ENCODE results near the gene AKAP12. TPM values are rescaled to one million over a fixed set of nuclear protein-coding genes. Genes with fewer than 3 reads are reported as not detected.

Gene AKAP12
- total and polyA plus RNA-seq, 2 experiments from 2014 or later = 90.1 to 137 TPM

DNA sequence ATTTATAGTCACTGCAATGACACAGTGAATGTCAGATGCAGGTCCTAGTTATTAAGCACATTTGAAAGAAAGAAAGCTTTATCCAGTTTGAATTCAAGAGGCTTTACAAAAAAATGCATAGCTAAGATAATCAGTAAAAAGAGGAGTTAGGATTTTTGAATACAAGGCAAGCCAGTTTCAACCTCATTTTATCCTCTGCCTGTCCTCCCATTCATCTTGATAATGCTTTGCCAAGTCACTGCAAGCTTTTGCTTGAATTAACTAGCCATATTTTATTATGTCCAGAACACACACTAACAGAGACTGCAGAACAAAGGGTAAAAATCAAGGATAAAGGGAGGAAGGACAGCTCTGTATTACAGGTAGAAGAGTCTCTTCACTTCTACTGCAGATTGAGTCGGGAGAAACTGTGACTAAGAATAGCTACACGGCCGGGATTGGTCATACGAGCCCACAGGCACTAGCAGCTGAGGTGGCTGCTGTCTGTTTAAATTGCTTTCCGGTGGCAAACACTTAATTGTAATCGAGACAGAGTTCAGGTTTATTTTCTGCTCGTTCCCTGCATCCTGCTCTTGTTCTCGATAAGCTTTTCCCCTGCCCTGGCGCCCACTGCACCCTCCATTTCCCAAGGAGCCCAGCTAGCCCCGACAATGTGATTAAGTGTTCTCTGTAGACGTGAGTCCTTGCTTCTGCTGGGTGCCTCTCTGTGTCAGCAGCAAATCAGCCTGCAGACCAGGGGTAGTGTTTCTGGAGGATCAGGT lies 30.5 kb upstream of the AKAP12 start (continued):
- TF ChIP-seq ZNF114 (CRISPR knock-in tag; IDR thresholded peaks at IDR 0.05) (no peak), EZH2 (IDR thresholded peaks at IDR 0.05; ENCODE audit: low read depth, unreplicated experiment) (no peak)
- TF ChIP-seq, protein P1, sequence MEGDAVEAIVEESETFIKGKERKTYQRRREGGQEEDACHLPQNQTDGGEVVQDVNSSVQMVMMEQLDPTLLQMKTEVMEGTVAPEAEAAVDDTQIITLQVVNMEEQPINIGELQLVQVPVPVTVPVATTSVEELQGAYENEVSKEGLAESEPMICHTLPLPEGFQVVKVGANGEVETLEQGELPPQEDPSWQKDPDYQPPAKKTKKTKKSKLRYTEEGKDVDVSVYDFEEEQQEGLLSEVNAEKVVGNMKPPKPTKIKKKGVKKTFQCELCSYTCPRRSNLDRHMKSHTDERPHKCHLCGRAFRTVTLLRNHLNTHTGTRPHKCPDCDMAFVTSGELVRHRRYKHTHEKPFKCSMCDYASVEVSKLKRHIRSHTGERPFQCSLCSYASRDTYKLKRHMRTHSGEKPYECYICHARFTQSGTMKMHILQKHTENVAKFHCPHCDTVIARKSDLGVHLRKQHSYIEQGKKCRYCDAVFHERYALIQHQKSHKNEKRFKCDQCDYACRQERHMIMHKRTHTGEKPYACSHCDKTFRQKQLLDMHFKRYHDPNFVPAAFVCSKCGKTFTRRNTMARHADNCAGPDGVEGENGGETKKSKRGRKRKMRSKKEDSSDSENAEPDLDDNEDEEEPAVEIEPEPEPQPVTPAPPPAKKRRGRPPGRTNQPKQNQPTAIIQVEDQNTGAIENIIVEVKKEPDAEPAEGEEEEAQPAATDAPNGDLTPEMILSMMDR (conservative IDR thresholded peaks at IDR 0.05; ENCODE audit: low read depth in 2 of 2) = no peak

DNA sequence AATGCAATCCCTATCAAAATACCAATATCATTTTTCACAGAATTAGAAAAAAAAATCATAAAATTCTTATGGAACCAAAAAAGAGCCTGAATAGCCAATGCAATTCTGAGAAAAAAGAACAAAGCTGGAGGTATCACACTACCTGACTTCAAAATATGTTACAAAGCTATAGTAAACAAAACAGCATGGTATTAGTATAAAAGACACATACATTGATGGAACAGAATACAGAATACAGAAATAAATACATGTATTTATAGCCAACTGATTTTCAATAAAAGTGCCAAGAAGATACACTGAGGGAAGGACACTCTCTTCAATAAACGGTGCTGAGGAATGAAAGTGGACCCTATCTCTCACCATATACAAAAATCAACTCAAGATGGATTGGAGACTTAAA lies 28.7 kb upstream of the AKAP12 start:
- Histone ChIP-seq H3K79me2 (replicated peaks; ENCODE audit: insufficient read depth) (no peaks in the 10 kb centered on the region), H3K36me3 (ENCODE audit: insufficient read depth) (no peaks in the 10 kb centered on the region; the same call in 1 of the 2 replicates), H3K9me2 (ENCODE audit: insufficient read depth) (no peaks in the 10 kb centered on the region), H2AFZ (no peak overlapping the region), H3K4me1 (ENCODE audit: insufficient read depth) (no peaks in the 10 kb centered on the region), H3K27me3 (ENCODE audit: insufficient read depth) (no peaks in the 10 kb centered on the region), H3K4me3 (no peak overlapping the region), H3K27ac (ENCODE audit: low read depth) (no peak overlapping the region), H3F3A (replicated peaks; ENCODE audit: low read depth) (no peaks in the 10 kb centered on the region), H3K4me2 (no peak overlapping the region), H4K20me1 (replicated peaks; ENCODE audit: insufficient read depth) (no peaks in the 10 kb centered on the region)
- no peak overlapping the region for H3K4me3 Mint-ChIP-seq
- DNase-seq (ENCODE audit: low spot score) (no peak), ATAC-seq (no peak)
- H3K36me3 Mint-ChIP-seq (ENCODE audit: low read depth) = peaks cover 14% of the 10 kb centered on the region; the same call in 1 of the 3 replicates
- H3K4me1 Mint-ChIP-seq = no peaks in the 10 kb centered on the region; the same call in 2 of the 3 replicates
- no peak overlapping the region for H3K27ac Mint-ChIP-seq
- peaks cover 30% of the 10 kb centered on the region for H3K9me3 Mint-ChIP-seq
- peaks cover 8% of the 10 kb centered on the region for H3K27me3 Mint-ChIP-seq (ENCODE audit: insufficient read depth, low read depth, poor library complexity)
- TF ChIP-seq ZNF331 (CRISPR knock-in tag; IDR thresholded peaks at IDR 0.05; ENCODE audit: low read depth) = no peak
- TF ChIP-seq, protein P2, sequence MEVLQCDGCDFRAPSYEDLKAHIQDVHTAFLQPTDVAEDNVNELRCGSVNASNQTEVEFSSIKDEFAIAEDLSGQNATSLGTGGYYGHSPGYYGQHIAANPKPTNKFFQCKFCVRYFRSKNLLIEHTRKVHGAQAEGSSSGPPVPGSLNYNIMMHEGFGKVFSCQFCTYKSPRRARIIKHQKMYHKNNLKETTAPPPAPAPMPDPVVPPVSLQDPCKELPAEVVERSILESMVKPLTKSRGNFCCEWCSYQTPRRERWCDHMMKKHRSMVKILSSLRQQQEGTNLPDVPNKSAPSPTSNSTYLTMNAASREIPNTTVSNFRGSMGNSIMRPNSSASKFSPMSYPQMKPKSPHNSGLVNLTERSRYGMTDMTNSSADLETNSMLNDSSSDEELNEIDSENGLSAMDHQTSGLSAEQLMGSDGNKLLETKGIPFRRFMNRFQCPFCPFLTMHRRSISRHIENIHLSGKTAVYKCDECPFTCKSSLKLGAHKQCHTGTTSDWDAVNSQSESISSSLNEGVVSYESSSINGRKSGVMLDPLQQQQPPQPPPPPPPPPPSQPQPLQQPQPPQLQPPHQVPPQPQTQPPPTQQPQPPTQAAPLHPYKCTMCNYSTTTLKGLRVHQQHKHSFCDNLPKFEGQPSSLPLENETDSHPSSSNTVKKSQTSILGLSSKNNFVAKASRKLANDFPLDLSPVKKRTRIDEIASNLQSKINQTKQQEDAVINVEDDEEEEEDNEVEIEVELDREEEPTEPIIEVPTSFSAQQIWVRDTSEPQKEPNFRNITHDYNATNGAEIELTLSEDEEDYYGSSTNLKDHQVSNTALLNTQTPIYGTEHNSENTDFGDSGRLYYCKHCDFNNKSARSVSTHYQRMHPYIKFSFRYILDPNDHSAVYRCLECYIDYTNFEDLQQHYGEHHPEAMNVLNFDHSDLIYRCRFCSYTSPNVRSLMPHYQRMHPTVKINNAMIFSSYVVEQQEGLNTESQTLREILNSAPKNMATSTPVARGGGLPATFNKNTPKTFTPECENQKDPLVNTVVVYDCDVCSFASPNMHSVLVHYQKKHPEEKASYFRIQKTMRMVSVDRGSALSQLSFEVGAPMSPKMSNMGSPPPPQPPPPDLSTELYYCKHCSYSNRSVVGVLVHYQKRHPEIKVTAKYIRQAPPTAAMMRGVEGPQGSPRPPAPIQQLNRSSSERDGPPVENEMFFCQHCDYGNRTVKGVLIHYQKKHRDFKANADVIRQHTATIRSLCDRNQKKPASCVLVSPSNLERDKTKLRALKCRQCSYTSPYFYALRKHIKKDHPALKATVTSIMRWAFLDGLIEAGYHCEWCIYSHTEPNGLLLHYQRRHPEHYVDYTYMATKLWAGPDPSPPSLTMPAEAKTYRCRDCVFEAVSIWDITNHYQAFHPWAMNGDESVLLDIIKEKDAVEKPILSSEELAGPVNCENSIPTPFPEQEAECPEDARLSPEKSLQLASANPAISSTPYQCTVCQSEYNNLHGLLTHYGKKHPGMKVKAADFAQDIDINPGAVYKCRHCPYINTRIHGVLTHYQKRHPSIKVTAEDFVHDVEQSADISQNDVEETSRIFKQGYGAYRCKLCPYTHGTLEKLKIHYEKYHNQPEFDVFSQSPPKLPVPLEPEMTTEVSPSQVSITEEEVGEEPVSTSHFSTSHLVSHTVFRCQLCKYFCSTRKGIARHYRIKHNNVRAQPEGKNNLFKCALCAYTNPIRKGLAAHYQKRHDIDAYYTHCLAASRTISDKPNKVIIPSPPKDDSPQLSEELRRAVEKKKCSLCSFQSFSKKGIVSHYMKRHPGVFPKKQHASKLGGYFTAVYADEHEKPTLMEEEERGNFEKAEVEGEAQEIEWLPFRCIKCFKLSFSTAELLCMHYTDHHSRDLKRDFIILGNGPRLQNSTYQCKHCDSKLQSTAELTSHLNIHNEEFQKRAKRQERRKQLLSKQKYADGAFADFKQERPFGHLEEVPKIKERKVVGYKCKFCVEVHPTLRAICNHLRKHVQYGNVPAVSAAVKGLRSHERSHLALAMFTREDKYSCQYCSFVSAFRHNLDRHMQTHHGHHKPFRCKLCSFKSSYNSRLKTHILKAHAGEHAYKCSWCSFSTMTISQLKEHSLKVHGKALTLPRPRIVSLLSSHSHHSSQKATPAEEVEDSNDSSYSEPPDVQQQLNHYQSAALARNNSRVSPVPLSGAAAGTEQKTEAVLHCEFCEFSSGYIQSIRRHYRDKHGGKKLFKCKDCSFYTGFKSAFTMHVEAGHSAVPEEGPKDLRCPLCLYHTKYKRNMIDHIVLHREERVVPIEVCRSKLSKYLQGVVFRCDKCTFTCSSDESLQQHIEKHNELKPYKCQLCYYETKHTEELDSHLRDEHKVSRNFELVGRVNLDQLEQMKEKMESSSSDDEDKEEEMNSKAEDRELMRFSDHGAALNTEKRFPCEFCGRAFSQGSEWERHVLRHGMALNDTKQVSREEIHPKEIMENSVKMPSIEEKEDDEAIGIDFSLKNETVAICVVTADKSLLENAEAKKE (CRISPR knock-in tag; IDR thresholded peaks at IDR 0.05) = no peak
- TF ChIP-seq ZNF114 (CRISPR knock-in tag; IDR thresholded peaks at IDR 0.05) = no peak
- TF ChIP-seq CREB1 (CRISPR knock-in tag; IDR thresholded peaks at IDR 0.05; ENCODE audit: low read depth) = no peak
- no peak for TF ChIP-seq STAT1 (IDR thresholded peaks at IDR 0.05; ENCODE audit: unreplicated experiment)
- no peak for TF ChIP-seq EZH2phosphoT487 (IDR thresholded peaks at IDR 0.05; ENCODE audit: unreplicated experiment)
- no peak for TF ChIP-seq JUNB (IDR thresholded peaks at IDR 0.05; ENCODE audit: unreplicated experiment)
- no peak for TF ChIP-seq POLR2AphosphoS5 (IDR thresholded peaks at IDR 0.05; ENCODE audit: low read depth)
- TF ChIP-seq, protein P3, sequence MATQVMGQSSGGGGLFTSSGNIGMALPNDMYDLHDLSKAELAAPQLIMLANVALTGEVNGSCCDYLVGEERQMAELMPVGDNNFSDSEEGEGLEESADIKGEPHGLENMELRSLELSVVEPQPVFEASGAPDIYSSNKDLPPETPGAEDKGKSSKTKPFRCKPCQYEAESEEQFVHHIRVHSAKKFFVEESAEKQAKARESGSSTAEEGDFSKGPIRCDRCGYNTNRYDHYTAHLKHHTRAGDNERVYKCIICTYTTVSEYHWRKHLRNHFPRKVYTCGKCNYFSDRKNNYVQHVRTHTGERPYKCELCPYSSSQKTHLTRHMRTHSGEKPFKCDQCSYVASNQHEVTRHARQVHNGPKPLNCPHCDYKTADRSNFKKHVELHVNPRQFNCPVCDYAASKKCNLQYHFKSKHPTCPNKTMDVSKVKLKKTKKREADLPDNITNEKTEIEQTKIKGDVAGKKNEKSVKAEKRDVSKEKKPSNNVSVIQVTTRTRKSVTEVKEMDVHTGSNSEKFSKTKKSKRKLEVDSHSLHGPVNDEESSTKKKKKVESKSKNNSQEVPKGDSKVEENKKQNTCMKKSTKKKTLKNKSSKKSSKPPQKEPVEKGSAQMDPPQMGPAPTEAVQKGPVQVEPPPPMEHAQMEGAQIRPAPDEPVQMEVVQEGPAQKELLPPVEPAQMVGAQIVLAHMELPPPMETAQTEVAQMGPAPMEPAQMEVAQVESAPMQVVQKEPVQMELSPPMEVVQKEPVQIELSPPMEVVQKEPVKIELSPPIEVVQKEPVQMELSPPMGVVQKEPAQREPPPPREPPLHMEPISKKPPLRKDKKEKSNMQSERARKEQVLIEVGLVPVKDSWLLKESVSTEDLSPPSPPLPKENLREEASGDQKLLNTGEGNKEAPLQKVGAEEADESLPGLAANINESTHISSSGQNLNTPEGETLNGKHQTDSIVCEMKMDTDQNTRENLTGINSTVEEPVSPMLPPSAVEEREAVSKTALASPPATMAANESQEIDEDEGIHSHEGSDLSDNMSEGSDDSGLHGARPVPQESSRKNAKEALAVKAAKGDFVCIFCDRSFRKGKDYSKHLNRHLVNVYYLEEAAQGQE (IDR thresholded peaks at IDR 0.05; ENCODE audit: unreplicated experiment) = no peak
- TF ChIP-seq, protein P4, sequence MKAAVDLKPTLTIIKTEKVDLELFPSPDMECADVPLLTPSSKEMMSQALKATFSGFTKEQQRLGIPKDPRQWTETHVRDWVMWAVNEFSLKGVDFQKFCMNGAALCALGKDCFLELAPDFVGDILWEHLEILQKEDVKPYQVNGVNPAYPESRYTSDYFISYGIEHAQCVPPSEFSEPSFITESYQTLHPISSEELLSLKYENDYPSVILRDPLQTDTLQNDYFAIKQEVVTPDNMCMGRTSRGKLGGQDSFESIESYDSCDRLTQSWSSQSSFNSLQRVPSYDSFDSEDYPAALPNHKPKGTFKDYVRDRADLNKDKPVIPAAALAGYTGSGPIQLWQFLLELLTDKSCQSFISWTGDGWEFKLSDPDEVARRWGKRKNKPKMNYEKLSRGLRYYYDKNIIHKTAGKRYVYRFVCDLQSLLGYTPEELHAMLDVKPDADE (IDR thresholded peaks at IDR 0.05) = no peak

Data from GM23338 (cell line).